Endothelial cell of hepatic sinusoid (primary cell): Measurements from ENCODE around the gene DAPK3.
"Not testable (repeated sequence)": the region's sequence is repeated elsewhere in the genome, so short reads cannot be mapped to it uniquely, and the experiment has no call there.

Experiments used
- in situ Hi-C: cut with HindIII; loops from 2 replicates; pipeline ENCODE4 v1.10.0; 2017; ENCODE audit warnings: low sequenced_read_pairs

The DAPK3 gene

GRCh38 chr19:3970808-3971598 lies at the start of gene DAPK3:
DAPK3 (minus strand) TSS chr19:3971099; CDS start chr19:3969735, 1,364 bp downstream.
- in situ Hi-C loops: no loop called here

GRCh38 chr19:4019578-4019977 lies 48.7 kb upstream of the DAPK3 start:
- in situ Hi-C loops: no loop called here

GRCh38 chr19:4018775-4019504 lies 48.0 kb upstream of the DAPK3 start:
- in situ Hi-C loops: no loop called here

DNA sequence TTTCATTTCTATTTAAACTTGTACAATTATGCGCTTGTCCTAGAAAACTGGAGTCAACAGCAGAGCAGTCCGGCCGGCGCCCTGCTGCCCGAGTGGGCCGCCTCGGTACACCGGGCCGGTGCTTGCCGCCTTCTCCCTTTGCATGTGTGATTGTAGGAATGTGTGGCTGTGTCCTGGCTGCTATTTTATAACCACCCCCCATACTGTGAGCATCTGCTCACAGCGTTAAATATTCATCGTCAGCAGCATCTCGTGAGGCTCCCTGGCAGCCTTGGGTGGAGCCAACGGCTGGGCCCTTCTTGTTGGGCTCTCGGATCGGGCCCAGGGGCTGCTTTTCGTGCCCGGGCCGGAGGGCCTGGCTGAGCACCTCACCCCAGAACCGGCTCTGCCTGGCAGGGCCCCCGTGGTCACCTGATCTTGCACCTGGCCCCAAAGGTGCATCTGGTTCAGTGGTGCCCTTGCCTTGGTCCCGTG lies 47.3 kb upstream of the DAPK3 start:
- in situ Hi-C loops: no loop called here

GRCh38 chr19:4016903-4017638 lies 46.2 kb upstream of the DAPK3 start:
- in situ Hi-C loops: no loop called here

GRCh38 chr19:4016486-4016885 lies 45.6 kb upstream of the DAPK3 start:
- in situ Hi-C loops: no loop called here

GRCh38 chr19:4015705-4016402 lies 45.0 kb upstream of the DAPK3 start:
- in situ Hi-C loops: no loop called here

DNA sequence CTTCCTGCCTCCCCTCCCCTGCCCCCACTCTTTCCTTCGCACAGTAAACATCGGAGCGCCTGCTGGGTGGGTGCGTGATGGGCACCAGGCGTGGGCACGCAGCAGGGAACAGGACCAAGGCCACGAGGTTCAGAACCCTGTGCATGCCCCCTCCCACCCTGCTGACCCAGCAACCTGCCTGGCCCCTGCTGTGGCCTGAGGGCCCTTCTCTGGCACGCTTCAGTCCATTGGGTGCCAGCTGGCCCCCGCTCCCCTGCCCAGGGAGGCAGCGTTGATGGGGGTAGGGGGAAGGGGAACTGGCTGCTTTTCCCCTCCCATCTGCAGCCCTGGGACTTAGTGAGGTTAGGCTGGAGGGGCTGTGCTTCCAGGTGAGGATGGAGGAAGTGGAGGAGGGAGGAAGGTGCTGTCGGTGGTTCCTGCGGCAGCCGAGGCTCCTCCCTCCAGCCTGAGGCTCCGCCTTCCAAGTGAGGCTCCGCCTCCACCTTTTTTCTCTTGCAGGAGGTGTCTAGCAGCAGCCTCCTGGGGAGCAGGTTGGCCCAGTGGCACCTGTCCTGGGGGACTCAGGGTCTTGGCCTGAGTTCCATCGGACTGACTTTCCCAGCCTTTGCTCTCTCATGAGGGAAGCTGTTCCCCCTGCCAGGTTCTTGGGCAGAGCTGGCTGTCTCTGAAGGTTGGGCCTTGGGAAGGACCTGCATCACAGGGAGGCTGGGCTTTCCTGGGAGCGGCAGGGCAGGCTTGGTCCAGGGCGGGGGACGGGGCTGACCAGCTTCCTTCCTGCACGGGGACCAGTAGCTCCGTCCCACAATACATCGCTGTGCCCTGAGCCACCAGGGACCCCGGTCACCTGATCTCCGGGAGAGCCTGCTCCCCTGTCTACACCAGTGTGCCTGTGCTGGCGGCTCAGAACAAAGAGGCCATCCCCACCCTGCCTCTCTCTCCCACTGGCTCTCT lies 43.9 kb upstream of the DAPK3 start:
- in situ Hi-C loops: no loop called here

DNA sequence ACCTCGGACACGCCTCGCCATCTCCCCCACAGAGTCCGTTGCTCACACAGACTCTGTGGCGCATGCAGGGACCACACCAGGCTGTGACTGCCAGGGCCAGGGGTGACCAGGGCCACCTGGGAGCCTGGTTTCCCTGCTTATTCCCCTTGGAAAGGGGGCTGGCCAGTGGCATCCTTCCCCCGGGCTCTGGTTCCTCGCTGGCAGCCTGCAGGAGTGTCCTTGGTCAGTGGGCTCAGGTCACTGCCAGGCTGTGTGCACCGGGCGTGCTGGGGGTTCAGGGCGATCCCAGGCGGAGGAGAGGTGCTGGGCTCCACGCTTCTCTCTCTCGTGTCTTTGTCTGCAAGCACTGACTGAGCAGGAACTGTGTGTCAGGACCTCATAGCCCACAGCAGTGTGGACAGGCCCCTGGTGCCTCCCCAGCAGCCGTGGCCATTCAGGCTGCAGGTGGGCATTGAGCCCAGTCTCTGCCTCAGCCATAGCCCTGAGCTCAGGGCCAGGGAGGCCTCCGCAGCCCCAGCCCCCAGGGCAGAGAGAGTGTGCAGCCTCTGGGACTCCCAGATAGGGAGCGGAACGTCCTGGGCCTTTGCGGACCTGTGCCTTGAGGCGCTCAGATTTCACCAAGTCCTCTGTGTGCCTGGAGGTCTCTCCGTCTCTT lies 43.1 kb upstream of the DAPK3 start:
- in situ Hi-C loops: no loop called here

DNA sequence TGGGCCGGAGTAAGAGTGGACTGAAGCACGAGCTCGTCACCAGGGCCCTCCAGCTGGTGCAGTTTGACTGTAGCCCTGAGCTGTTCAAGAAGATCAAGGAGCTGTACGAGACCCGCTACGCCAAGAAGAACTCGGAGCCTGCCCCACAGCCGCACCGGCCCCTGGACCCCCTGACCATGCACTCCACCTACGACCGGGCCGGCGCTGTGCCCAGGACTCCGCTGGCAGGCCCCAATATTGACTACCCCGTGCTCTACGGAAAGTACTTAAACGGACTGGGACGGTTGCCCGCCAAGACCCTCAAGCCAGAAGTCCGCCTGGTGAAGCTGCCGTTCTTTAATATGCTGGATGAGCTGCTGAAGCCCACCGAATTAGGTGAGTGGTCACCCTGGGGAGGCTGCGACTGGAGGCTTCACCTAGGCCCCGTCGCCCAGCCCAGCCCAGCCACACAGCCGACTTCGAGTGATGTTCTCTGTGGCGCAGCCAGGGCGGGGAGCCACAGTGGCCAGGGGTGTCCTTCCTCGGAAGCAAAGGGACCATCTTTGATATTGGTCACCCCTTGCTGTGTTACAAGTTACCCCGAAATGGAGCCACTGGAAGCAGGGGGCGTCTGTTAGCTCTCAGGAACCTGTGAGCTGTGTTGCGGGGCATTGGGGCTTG lies 42.2 kb upstream of the DAPK3 start:
- in situ Hi-C loops: no loop called here

- in situ Hi-C loops: no loop called here
Measured at GRCh38 chr19:4012092-4012974, 41.4 kb upstream of the DAPK3 start.

DNA sequence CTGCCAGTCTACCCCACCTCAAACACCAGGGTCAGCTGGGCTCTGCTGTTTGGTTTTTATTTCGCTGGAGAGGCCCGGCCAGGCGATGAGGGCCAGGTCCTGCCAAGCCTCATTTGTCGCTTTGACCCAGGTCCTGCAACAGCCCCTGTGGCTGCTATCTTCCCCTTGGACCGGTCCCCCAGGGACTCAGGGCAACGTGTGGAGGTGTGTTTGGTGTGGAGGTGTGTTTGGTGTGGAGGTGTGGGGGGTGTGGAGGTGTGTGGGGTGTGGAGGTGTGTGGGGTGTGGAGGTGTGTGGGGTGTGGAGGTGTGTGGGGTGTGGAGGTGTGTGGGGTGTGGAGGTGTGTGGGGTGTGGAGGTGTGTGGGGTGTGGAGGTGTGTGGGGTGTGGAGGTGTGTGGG lies 40.5 kb upstream of the DAPK3 start:
- in situ Hi-C loops: not testable (repeated sequence)

GRCh38 chr19:4010808-4011110 lies 39.9 kb upstream of the DAPK3 start:
- in situ Hi-C loops: no loop called here

DNA sequence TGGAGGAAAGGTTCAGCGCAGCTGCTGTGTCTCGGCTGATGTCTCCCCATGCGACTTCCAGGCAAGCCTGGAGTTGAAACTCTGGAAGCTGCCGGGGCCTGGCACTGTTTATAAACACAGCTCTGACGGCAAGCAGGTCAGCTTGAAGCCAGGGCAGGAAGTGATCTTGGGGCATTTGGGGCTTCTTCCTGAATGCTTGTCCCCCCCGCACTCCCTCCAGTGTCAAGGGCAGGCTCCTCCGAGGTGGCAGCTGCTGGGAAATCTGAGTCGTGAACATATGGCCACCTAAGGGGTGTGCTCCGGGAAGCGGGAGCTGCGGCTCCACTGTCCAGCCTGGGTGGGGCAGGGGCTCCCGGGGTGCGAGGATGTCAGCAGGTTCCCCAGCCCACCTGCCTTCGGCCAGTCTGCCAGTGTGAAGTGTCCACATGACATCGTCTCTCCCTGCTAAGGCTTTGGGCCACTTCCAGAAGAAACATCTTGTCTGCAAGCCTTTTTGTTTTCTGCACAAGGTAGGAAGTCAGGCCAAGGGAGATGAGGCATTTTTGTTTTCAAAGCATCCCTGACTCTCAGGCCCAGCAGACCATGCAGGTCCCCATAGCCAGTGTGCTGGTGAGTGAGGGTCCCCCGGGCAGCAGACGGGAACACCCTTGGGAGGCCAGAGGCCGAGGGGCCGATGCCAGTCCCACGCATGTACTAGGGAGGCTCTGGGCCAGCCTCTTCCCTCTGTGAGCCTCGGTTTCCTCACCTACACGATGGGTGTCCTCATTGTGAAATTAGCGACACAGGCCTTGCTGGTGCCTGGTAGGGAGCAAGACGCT lies 39.3 kb upstream of the DAPK3 start:
- in situ Hi-C loops: no loop called here

GRCh38 chr19:4007836-4008539 lies 37.1 kb upstream of the DAPK3 start:
- in situ Hi-C loops: no loop called here

GRCh38 chr19:4007021-4007835 lies 36.3 kb upstream of the DAPK3 start, which contains the start of gene PIAS4:
PIAS4 (plus strand) TSS chr19:4007736; CDS start chr19:4007761, 25 bp downstream.
- in situ Hi-C loops: no loop called here
